ENCODE results near the gene SP100. TPM values are rescaled to one million over a fixed set of nuclear protein-coding genes. Genes with fewer than 3 reads are reported as not detected.

Gene SP100
- total RNA-seq, 2 donors from 2014 or later, result 125 to 193 TPM

GRCh38 chr2:230583581-230583980 is 167.6 kb downstream of the SP100 start:
- H3K36me3 ChIP-seq, result no peaks in the 10 kb centered on the region
- no peak overlapping the region for H3K4me3 ChIP-seq
- no peak for TF ChIP-seq CTCF (IDR thresholded peaks at IDR 0.05)
- H3K27ac ChIP-seq, result no peak overlapping the region
- no peak for ATAC-seq (ENCODE audit: insufficient number of reproducible peaks, low FRiP score, low read depth)
- no peaks in the 10 kb centered on the region for H3K27me3 ChIP-seq (replicated peaks; ENCODE audit: insufficient read depth)
- H3K4me1 ChIP-seq (ENCODE audit: control insufficient read depth in 1 of 2, low read depth in 2 of 2), result no peaks in the 10 kb centered on the region
- no peaks in the 10 kb centered on the region for H3K9me3 ChIP-seq
- DNase-seq (ENCODE audit: low spot score), result no peak

DNA sequence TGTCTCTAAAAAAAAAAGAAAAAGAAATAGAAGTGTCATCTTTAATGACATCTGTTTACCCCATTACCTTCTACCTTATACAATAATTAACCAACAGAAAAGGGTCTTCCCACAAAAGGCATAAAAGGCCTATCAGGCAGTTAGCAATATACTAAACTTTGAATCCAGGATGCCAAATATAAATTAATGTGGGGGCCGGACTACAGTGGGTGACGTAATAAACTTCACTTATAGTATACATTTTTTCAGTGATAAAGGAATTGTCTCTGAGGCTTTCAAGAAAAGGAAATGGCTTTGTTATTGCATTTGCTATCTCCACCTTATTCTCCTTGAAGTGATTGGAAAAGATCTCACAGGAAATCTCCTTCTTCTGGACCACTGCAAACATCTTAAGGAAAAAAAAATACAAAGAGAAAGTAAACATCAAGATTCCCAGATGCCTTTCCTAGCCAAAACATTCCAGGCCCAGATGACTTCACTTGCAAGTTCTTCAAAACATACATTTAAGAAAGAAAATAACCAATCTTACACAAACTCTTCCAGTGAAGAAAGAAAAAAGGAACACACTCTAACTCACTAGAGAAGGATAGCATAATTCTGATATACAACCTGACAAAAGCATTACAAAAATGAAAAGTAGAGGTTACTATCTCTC is 170.5 kb downstream of the SP100 start:
- H3K27me3 ChIP-seq (replicated peaks; ENCODE audit: insufficient read depth), result no peaks in the 10 kb centered on the region
- no peak overlapping the region for H3K27ac ChIP-seq
- no peak overlapping the region for H3K4me3 ChIP-seq
- H3K9me3 ChIP-seq, result no peaks in the 10 kb centered on the region
- no peaks in the 10 kb centered on the region for H3K36me3 ChIP-seq
- ATAC-seq (ENCODE audit: insufficient number of reproducible peaks, low FRiP score, low read depth) (no peak), DNase-seq (ENCODE audit: low spot score) (no peak)
- no peak for TF ChIP-seq CTCF (IDR thresholded peaks at IDR 0.05)
- H3K4me1 ChIP-seq (ENCODE audit: control insufficient read depth in 1 of 2, low read depth in 2 of 2), result no peaks in the 10 kb centered on the region

DNA sequence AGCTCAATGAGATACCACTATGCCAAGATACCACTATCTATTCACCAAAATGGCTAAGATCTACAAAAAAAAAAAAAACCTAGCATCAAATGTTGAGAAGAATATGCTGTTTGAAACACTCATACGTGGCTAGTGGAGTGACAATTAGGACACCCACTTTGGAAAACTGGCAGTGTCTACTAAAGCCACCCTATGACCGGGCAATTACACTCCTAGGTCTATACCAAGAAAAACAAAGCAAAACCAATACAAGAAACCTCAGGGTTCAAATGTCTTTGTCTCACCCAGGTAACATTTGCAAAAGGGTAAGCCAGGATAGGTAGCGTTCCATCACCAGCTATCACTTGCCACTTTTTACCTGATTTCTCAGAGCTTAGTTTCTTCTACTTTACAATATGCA is 173.0 kb downstream of the SP100 start:
- H3K27me3 ChIP-seq (replicated peaks; ENCODE audit: insufficient read depth), result no peaks in the 10 kb centered on the region
- no peak for TF ChIP-seq CTCF (IDR thresholded peaks at IDR 0.05)
- no peaks in the 10 kb centered on the region for H3K4me1 ChIP-seq (ENCODE audit: control insufficient read depth in 1 of 2, low read depth in 2 of 2)
- no peaks in the 10 kb centered on the region for H3K36me3 ChIP-seq
- no peak overlapping the region for H3K4me3 ChIP-seq
- no peaks in the 10 kb centered on the region for H3K9me3 ChIP-seq
- no peak overlapping the region for H3K27ac ChIP-seq
- ATAC-seq (ENCODE audit: insufficient number of reproducible peaks, low FRiP score, low read depth) (no peak), DNase-seq (ENCODE audit: low spot score) (no peak)

DNA sequence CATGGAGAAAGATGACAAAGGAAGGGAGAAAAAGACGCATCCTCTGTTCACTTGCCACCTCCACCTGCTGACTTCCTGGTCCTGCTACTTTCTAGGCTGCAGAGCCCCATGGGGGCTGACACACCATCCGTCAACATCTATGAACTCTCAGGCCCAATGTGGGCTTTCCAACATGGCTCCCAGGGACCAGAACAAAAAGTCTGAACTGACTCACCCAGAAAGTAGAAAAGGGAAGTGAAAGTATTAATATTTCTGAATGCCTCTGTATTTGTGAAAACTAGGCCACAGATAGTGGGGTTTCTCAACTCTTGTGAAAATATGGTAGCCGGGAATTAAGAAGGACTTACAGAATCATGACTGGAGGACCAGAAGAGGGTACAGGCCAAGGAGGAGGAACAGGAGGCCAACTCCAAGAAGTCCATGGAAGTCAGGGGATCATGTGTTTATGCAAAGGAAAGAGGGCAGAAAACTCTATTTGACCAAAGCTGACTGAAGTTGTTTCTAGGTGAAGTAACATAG is 173.6 kb downstream of the SP100 start:
- no peaks in the 10 kb centered on the region for H3K36me3 ChIP-seq
- no peak for ATAC-seq (ENCODE audit: insufficient number of reproducible peaks, low FRiP score, low read depth)

GRCh38 chr2:230590333-230590732 is 174.3 kb downstream of the SP100 start:
- Histone ChIP-seq H3K9me3 (no peaks in the 10 kb centered on the region), H3K4me3 (no peak overlapping the region), H3K27me3 (replicated peaks; ENCODE audit: insufficient read depth) (no peaks in the 10 kb centered on the region), H3K27ac (no peak overlapping the region), H3K36me3 (no peaks in the 10 kb centered on the region), H3K4me1 (ENCODE audit: control insufficient read depth in 1 of 2, low read depth in 2 of 2) (no peaks in the 10 kb centered on the region)
- DNase-seq (ENCODE audit: low spot score) (no peak), ATAC-seq (ENCODE audit: insufficient number of reproducible peaks, low FRiP score, low read depth) (no peak)
- TF ChIP-seq CTCF (IDR thresholded peaks at IDR 0.05), result no peak

More for the DNA sequence above, 173.6 kb downstream of the SP100 start:
- Histone ChIP-seq H3K27me3 (replicated peaks; ENCODE audit: insufficient read depth) (no peaks in the 10 kb centered on the region), H3K4me3 (no peak overlapping the region), H3K4me1 (ENCODE audit: control insufficient read depth in 1 of 2, low read depth in 2 of 2) (no peaks in the 10 kb centered on the region), H3K9me3 (no peaks in the 10 kb centered on the region), H3K27ac (no peak overlapping the region)
- no peak for DNase-seq (ENCODE audit: low spot score)
- no peak for TF ChIP-seq CTCF (IDR thresholded peaks at IDR 0.05)
